NCI-H526 (cell line): ENCODE results near the gene GAL3ST2.
A peak's percentile ranks its signal among the peaks of the same experiment; 100 is the strongest.

ENCODE experiments used
- DNase-seq, 2 experiments: peaks; one replicate each; lab custom pipeline; 2025; lab: John Stamatoyannopoulos, UW

Gene GAL3ST2

GRCh38 chr2:241820625-241821384 lies 44.2 kb downstream of the GAL3ST2 start:
- no peak for DNase-seq

- DNase-seq, result no peak
Measured at GRCh38 chr2:241821460-241822263, 45.0 kb downstream of the GAL3ST2 start.

- DNase-seq, result no peak
Measured at GRCh38 chr2:241822264-241822623, 45.6 kb downstream of the GAL3ST2 start.

- DNase-seq, result peak; percentile 70 to 82
Measured at GRCh38 chr2:241823531-241824437, 47.2 kb downstream of the GAL3ST2 start.

- DNase-seq, result no peak
Measured at GRCh38 chr2:241827394-241827793, 50.8 kb downstream of the GAL3ST2 start.

- DNase-seq, result no peak
Measured at GRCh38 chr2:241833101-241833663, 56.6 kb downstream of the GAL3ST2 start.

- peak in 1 of 2 experiments; percentile 50 for DNase-seq
Measured at GRCh38 chr2:241833756-241834526, 57.3 kb downstream of the GAL3ST2 start.

GRCh38 chr2:241834527-241835210 lies 58.0 kb downstream of the GAL3ST2 start:
- DNase-seq, result no peak

- no peak for DNase-seq
Measured at GRCh38 chr2:241835611-241836010, 59.0 kb downstream of the GAL3ST2 start.

- DNase-seq, result no peak
Measured at GRCh38 chr2:241836292-241836691, 59.7 kb downstream of the GAL3ST2 start.

GRCh38 chr2:241837197-241837965 lies 60.8 kb downstream of the GAL3ST2 start:
- no peak for DNase-seq

- no peak for DNase-seq
Measured at GRCh38 chr2:241841181-241842066, 64.8 kb downstream of the GAL3ST2 start.

GRCh38 chr2:241842067-241842415 lies 65.4 kb downstream of the GAL3ST2 start:
- DNase-seq, result no peak

GRCh38 chr2:241842620-241843211 lies 66.1 kb downstream of the GAL3ST2 start:
- no peak for DNase-seq

GRCh38 chr2:241843321-241844065 lies 66.9 kb downstream of the GAL3ST2 start:
- no peak for DNase-seq

- DNase-seq, result peak in 1 of 2 experiments; percentile 80
Measured at GRCh38 chr2:241844066-241844728, 67.6 kb downstream of the GAL3ST2 start.
